22Rv1 (cell line): Measurements from ENCODE around the gene ABCC4.
A peak's percentile ranks its signal among the peaks of the same experiment; 100 is the strongest.

Experiments
- H3K27ac ChIP-seq: fragments of 450-650 bp; 2 replicates; pipeline ENCODE4 v1.5.1; 2017
- CTCF ChIP-seq: fragments of 450-650 bp; IDR thresholded peaks from 2 replicates; pipeline ENCODE4 v1.5.1; 2017; ENCODE audit warnings: mild to moderate bottlenecking
- ZFX ChIP-seq: fragments of 450-650 bp; IDR thresholded peaks from 2 replicates; pipeline ENCODE4 v1.6.1; 2017; ENCODE audit warnings: antibody characterized with exemption, borderline replicate concordance

ABCC4 gene

GRCh38 chr13:95301183-95301967, at the start of gene ABCC4:
TSS of gene ABCC4 (minus strand) at chr13:95301451. CDS start at chr13:95301314, 137 bp downstream.
- H3K27ac ChIP-seq = peak within 1 kb of the TSS; percentile 40
- TF ChIP-seq CTCF = peak; percentile 3; the same call in 1 of the 2 replicates
- no peak for TF ChIP-seq ZFX

GRCh38 chr13:95349267-95349666, 48.0 kb upstream of the ABCC4 start:
- H3K27ac ChIP-seq = no peak overlapping the region
- no peak for TF ChIP-seq ZFX
- no peak for TF ChIP-seq CTCF

GRCh38 chr13:95343944-95344343, 42.7 kb upstream of the ABCC4 start:
- TF ChIP-seq CTCF = no peak
- no peak for TF ChIP-seq ZFX
- no peak overlapping the region for H3K27ac ChIP-seq

- no peak for TF ChIP-seq CTCF
- TF ChIP-seq ZFX = no peak
- H3K27ac ChIP-seq = no peak overlapping the region
These were observed 40.2 kb upstream of the ABCC4 start for GRCh38 chr13:95341441-95341840.

GRCh38 chr13:95338905-95339304, 37.7 kb upstream of the ABCC4 start:
- no peak overlapping the region for H3K27ac ChIP-seq
- TF ChIP-seq CTCF (no peak), ZFX (no peak)

- no peak for TF ChIP-seq ZFX
- TF ChIP-seq CTCF = no peak
- H3K27ac ChIP-seq = no peak overlapping the region
These were observed 36.3 kb upstream of the ABCC4 start for GRCh38 chr13:95337597-95337996.

GRCh38 chr13:95335667-95336066, 34.4 kb upstream of the ABCC4 start:
- H3K27ac ChIP-seq = no peak overlapping the region
- TF ChIP-seq CTCF = no peak
- TF ChIP-seq ZFX = no peak
